Ovary (tissue), 3 donors: ENCODE results near the gene HBEGF.

Source experiments
- CTCF ChIP-seq, 3 donors: fragments of 450-650 bp in 2 of 3; fragments of 200-600 bp in 1 of 3; IDR thresholded peaks; one replicate each; pipeline versions ENCODE4 v1.5.1 to v1.8.0; 2016 to 2022; ENCODE audit warnings: antibody characterized with exemption in 3 of 3, mild to moderate bottlenecking in 1 of 3
- EP300 ChIP-seq: sonication (generic); formaldehyde crosslinking; IDR thresholded peaks from one replicate; pipeline ENCODE4 v1.6.1; 2017; ENCODE audit warnings: antibody characterized with exemption
- POLR2A ChIP-seq: fragments of 450-650 bp; IDR thresholded peaks from one replicate; pipeline ENCODE4 v1.6.1; 2017; ENCODE audit warnings: antibody characterized with exemption, mild to moderate bottlenecking, moderate library complexity
- donor health status: DM: no; HTN: no; CAD: no.

DNA sequence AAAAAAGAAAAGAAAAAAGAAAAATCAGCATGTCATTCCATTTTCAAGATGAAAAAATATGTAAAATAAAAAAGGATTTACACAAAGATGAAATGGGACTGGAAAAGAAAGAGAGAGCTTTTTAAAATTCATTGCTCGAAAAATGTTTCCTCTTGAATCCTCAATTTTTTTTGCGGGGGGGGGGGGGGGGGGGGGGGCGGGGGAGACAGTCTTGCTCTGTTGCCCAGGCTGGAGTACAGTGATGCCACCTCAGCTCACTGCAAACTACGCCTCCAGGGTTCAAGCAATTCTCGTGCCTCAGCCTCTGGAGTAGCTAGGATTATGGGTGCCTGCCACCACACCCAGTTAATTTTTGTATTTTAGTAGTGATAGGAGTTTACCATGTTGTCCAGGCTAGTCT, 60.0 kb downstream of the HBEGF start:
- no peak for TF ChIP-seq CTCF (IDR thresholded peaks at IDR 0.05)
- no peak for TF ChIP-seq EP300
- TF ChIP-seq POLR2A: no peak
